ENCODE measurements around the gene NELL2. TPM values are rescaled to one million over a fixed set of nuclear protein-coding genes. Genes with fewer than 3 reads are reported as not detected.

Gene NELL2
- total RNA-seq, 2 donors from 2014 or later = 0.31 to 0.52 TPM

- Histone ChIP-seq H3K27me3 (no peaks in the 10 kb centered on the region), H3K4me1 (no peaks in the 10 kb centered on the region), H3K9me3 (no peaks in the 10 kb centered on the region), H3K36me3 (no peaks in the 10 kb centered on the region), H3K27ac (no peak overlapping the region), H3K4me3 (no peak overlapping the region)
- DNase-seq (ENCODE audit: low spot score) = no peak
- no peak for TF ChIP-seq CTCF (IDR thresholded peaks at IDR 0.05)
Observed at GRCh38 chr12:44647917-44648690, 228.0 kb downstream of the NELL2 start.

GRCh38 chr12:44640427-44641190 lies 235.5 kb downstream of the NELL2 start:
- no peaks in the 10 kb centered on the region for H3K9me3 ChIP-seq
- no peaks in the 10 kb centered on the region for H3K4me1 ChIP-seq
- no peaks in the 10 kb centered on the region for H3K27me3 ChIP-seq
- H3K27ac ChIP-seq = no peak overlapping the region
- H3K36me3 ChIP-seq = no peaks in the 10 kb centered on the region
- no peak for DNase-seq (ENCODE audit: low spot score)
- TF ChIP-seq CTCF (IDR thresholded peaks at IDR 0.05) = no peak
- H3K4me3 ChIP-seq = no peak overlapping the region

- no peaks in the 10 kb centered on the region for H3K4me1 ChIP-seq
- no peak overlapping the region for H3K27ac ChIP-seq
- no peak for DNase-seq (ENCODE audit: low spot score)
- no peak for TF ChIP-seq CTCF (IDR thresholded peaks at IDR 0.05)
- no peaks in the 10 kb centered on the region for H3K36me3 ChIP-seq
- no peaks in the 10 kb centered on the region for H3K9me3 ChIP-seq
- no peak overlapping the region for H3K4me3 ChIP-seq
- no peaks in the 10 kb centered on the region for H3K27me3 ChIP-seq
Observed at GRCh38 chr12:44637875-44638274, 238.2 kb downstream of the NELL2 start.

GRCh38 chr12:44628180-44628579 lies 247.9 kb downstream of the NELL2 start:
- no peaks in the 10 kb centered on the region for H3K27me3 ChIP-seq
- no peak for DNase-seq (ENCODE audit: low spot score)
- H3K9me3 ChIP-seq = no peaks in the 10 kb centered on the region
- no peak overlapping the region for H3K27ac ChIP-seq
- no peak for TF ChIP-seq CTCF (IDR thresholded peaks at IDR 0.05)
- no peaks in the 10 kb centered on the region for H3K4me1 ChIP-seq
- no peak overlapping the region for H3K4me3 ChIP-seq
- no peaks in the 10 kb centered on the region for H3K36me3 ChIP-seq

GRCh38 chr12:44627387-44628166 lies 248.5 kb downstream of the NELL2 start:
- Histone ChIP-seq H3K9me3 (no peaks in the 10 kb centered on the region), H3K4me3 (no peak overlapping the region), H3K27ac (no peak overlapping the region), H3K4me1 (no peaks in the 10 kb centered on the region), H3K36me3 (no peaks in the 10 kb centered on the region), H3K27me3 (no peaks in the 10 kb centered on the region)
- no peak for TF ChIP-seq CTCF (IDR thresholded peaks at IDR 0.05)
- no peak for DNase-seq (ENCODE audit: low spot score)

Data from right atrium auricular region (tissue), 2 donors.